Measurements from ENCODE around the gene DISP1. TPM values are rescaled to one million over a fixed set of nuclear protein-coding genes. Genes with fewer than 3 reads are reported as not detected.

The DISP1 gene
- total and polyA plus RNA-seq, 2 donors from 2014 or later = 7.0 to 17.5 TPM

DNA sequence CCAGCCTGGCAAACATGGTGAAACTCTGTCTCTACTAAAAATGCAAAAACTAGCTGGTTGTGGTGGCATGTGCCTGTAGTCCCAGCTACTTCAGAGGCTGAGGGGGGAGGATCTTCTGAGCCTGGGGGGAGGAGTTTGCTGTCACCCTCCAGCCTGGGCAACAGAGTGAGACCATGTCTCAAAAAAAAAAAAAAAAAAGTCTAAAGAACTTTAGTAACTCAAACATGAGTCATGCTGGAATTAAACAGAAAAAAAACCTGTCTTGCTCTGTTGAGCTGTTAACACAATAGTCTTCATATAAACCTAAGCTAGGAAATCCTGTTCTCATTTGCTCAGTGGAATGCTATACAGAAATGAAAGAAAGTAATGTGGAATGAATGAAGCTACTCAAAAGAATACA, 16.7 kb upstream of the DISP1 start:
- TF ChIP-seq, protein P1, sequence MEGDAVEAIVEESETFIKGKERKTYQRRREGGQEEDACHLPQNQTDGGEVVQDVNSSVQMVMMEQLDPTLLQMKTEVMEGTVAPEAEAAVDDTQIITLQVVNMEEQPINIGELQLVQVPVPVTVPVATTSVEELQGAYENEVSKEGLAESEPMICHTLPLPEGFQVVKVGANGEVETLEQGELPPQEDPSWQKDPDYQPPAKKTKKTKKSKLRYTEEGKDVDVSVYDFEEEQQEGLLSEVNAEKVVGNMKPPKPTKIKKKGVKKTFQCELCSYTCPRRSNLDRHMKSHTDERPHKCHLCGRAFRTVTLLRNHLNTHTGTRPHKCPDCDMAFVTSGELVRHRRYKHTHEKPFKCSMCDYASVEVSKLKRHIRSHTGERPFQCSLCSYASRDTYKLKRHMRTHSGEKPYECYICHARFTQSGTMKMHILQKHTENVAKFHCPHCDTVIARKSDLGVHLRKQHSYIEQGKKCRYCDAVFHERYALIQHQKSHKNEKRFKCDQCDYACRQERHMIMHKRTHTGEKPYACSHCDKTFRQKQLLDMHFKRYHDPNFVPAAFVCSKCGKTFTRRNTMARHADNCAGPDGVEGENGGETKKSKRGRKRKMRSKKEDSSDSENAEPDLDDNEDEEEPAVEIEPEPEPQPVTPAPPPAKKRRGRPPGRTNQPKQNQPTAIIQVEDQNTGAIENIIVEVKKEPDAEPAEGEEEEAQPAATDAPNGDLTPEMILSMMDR (IDR thresholded peaks at IDR 0.05; ENCODE audit: borderline replicate concordance, extremely low read depth, insufficient read depth) = no peak
- intact Hi-C loops (cut with DNase I) = loop anchor here (5.0 kb wide), 1 partner anchor 289 kb away; no protein-coding TSS in a partner anchor

DNA sequence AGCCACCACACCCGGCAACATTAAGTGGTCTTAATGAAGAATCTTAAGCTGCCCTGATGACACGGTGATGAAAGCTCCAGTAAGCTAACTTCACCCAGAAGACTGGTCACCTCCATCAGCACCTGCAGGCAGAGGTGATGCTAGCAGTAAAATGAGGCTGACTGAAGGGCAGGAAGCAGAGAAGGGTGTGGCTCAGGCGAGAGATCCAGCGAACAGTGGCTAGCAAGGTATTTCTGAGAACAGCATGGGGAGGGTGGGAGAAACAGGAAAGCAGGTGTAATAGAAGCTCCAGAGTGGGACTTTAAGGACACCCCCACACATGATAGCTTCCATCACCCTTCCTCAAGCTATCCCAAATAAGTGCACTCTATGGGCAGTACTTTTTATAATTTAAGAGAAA, 15.9 kb upstream of the DISP1 start:
- no peaks in the 10 kb centered on the region for H3K36me3 ChIP-seq (ENCODE audit: control insufficient read depth in 2 of 3, insufficient read depth in 3 of 3, low read length in 3 of 3)
- peaks cover 0 to 12% (median 6%) of the 10 kb centered on the region in 3 donors for H3K4me1 ChIP-seq (ENCODE audit: control insufficient read depth in 2 of 3, insufficient read depth in 2 of 3, low read depth in 1 of 3, low read length in 3 of 3)
- no peak overlapping the region for H3K9ac ChIP-seq (ENCODE audit: low read length in 3 of 3)
- intact Hi-C loops (cut with DNase I) = loop anchor here (5.0 kb wide), 1 partner anchor 288 kb away; no protein-coding TSS in a partner anchor
- no peak for DNase-seq
- H3K9me3 ChIP-seq (ENCODE audit: control insufficient read depth in 2 of 3, insufficient read depth in 1 of 3, low read length in 3 of 3) = no peaks in the 10 kb centered on the region
- no peak overlapping the region for H3K4me3 ChIP-seq (ENCODE audit: low read length in 3 of 3)
- TF ChIP-seq, protein P1 (IDR thresholded peaks at IDR 0.05; ENCODE audit: borderline replicate concordance, extremely low read depth, insufficient read depth) = no peak
- no peaks in the 10 kb centered on the region for H3K27me3 ChIP-seq (ENCODE audit: control insufficient read depth, insufficient read depth, low read length)
- H3K27ac ChIP-seq (ENCODE audit: low read depth in 2 of 2, low read length in 2 of 2) = no peak overlapping the region
- FAIRE-seq = no peak

More for the DNA sequence above, 16.7 kb upstream of the DISP1 start:
- peak in 2 of 5 donors; percentile 54 to 71 for DNase-seq
- Histone ChIP-seq H3K36me3 (ENCODE audit: control insufficient read depth in 2 of 3, insufficient read depth in 3 of 3, low read length in 3 of 3) (no peaks in the 10 kb centered on the region), H3K4me1 (ENCODE audit: control insufficient read depth in 2 of 3, insufficient read depth in 2 of 3, low read depth in 1 of 3, low read length in 3 of 3) (peaks cover 0 to 12% (median 6%) of the 10 kb centered on the region in 3 donors), H3K9me3 (ENCODE audit: control insufficient read depth in 2 of 3, insufficient read depth in 1 of 3, low read length in 3 of 3) (no peaks in the 10 kb centered on the region), H3K27ac (ENCODE audit: low read depth in 2 of 2, low read length in 2 of 2) (peak overlapping the region in 1 of 2 donors; percentile 2), H3K9ac (ENCODE audit: low read length in 3 of 3) (no peak overlapping the region), H3K4me3 (ENCODE audit: low read length in 3 of 3) (no peak overlapping the region), H3K27me3 (ENCODE audit: control insufficient read depth, insufficient read depth, low read length) (no peaks in the 10 kb centered on the region)
- FAIRE-seq = peak; percentile 92

DNA sequence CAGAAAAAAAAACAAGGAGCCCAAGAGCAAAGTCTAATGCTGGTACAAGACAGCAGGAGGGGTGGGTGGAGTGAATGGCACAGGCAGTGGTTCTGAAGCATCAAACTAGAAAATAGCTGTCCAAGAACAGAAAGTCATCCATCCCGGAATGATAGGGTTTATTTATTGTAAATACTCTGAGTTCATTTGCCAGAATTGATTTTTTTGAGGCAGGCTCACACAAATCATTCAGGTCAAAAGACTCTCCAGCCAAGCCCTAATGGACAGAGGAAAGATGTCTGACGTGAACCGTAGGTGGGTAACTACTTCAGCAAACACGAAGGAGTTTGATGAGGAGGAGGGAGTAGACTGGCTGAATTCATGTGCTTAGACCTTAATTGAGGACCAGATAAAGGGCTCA, 13.8 kb upstream of the DISP1 start:
- intact Hi-C loops (cut with DNase I) = no loop called here
- no peaks in the 10 kb centered on the region for H3K27me3 ChIP-seq (ENCODE audit: control insufficient read depth, insufficient read depth, low read length)
- TF ChIP-seq, protein P1 (IDR thresholded peaks at IDR 0.05; ENCODE audit: borderline replicate concordance, extremely low read depth, insufficient read depth) = no peak
- peaks cover 0 to 4% (median 2%) of the 10 kb centered on the region in 3 donors for H3K4me1 ChIP-seq (ENCODE audit: control insufficient read depth in 2 of 3, insufficient read depth in 2 of 3, low read depth in 1 of 3, low read length in 3 of 3)
- H3K9me3 ChIP-seq (ENCODE audit: control insufficient read depth in 2 of 3, insufficient read depth in 1 of 3, low read length in 3 of 3) = no peaks in the 10 kb centered on the region
- FAIRE-seq (no peak), DNase-seq (no peak)
- H3K27ac ChIP-seq (ENCODE audit: low read depth in 2 of 2, low read length in 2 of 2) = no peak overlapping the region
- no peaks in the 10 kb centered on the region for H3K36me3 ChIP-seq (ENCODE audit: control insufficient read depth in 2 of 3, insufficient read depth in 3 of 3, low read length in 3 of 3)
- no peak overlapping the region for H3K9ac ChIP-seq (ENCODE audit: low read length in 3 of 3)
- H3K4me3 ChIP-seq (ENCODE audit: low read length in 3 of 3) = no peak overlapping the region

DNA sequence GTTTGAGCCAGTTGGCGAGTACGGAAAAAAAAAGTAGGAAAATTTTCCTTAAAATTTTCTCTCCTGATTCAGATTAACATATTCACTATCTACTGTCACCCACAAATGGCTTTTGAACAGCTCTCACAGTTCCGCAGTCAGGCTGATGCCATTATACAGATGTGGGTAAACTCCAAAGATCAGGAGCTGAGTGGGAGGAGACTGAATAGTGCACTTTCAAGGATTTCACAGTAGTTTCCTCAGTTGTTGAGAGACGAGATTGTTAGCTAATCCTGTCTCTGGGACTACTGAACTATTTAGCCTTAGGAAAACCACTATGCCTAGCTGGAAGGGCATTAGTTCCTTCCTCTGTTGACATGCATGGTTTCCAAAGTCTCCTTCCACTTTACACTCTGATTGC, 3.2 kb upstream of the DISP1 start:
- intact Hi-C loops (cut with DNase I) = no loop called here
- Histone ChIP-seq H3K4me1 (ENCODE audit: control insufficient read depth in 2 of 3, insufficient read depth in 2 of 3, low read depth in 1 of 3, low read length in 3 of 3) (peaks cover 0 to 18% (median 0%) of the 10 kb centered on the region in 3 donors), H3K36me3 (ENCODE audit: control insufficient read depth in 2 of 3, insufficient read depth in 3 of 3, low read length in 3 of 3) (no peaks in the 10 kb centered on the region), H3K27ac (ENCODE audit: low read depth in 2 of 2, low read length in 2 of 2) (no peak overlapping the region), H3K9me3 (ENCODE audit: control insufficient read depth in 2 of 3, insufficient read depth in 1 of 3, low read length in 3 of 3) (no peaks in the 10 kb centered on the region), H3K9ac (ENCODE audit: low read length in 3 of 3) (peak overlapping the region in 1 of 3 donors; percentile 5), H3K4me3 (ENCODE audit: low read length in 3 of 3) (peak overlapping the region in 1 of 3 donors; percentile 1), H3K27me3 (ENCODE audit: control insufficient read depth, insufficient read depth, low read length) (no peaks in the 10 kb centered on the region)
- DNase-seq (no peak), FAIRE-seq (no peak)
- TF ChIP-seq, protein P1 (IDR thresholded peaks at IDR 0.05; ENCODE audit: borderline replicate concordance, extremely low read depth, insufficient read depth) = no peak
